ENCODE measurements around the gene LMCD1.

Gene LMCD1

DNA sequence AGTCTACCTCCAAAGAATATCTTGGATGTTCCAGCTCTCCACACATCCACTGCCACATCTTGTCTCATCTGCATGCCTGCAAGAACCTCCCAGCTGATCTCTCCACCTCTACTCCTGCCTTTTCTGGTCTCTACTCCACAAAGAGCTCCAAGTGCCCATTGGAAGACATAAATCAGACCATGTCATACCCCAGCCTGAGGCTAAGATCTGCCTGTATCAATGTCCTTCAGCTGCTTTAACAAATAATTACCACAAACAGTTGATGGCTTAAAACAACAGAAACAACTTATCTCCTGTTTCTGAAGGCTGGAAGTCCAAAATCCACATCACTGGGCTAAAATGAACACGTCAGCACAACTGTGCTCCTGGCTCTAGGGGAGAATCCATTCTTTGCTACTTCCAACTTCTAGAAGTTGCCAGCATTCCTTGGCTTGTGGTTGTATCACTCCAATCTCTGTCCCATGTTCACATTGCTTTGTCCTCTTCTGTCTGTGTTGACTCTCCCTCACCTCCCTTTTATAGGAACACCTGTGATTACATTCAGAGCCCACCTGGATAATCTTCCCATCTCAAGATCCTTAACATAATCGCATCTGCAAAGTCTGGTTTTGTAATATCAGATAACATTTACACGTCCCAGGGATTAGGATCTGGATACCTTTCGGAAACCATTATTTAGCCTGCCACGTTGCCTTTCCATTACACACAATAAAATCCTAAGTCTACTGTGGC is 17.0 kb upstream of the LMCD1 start:
- DNase-seq (ENCODE audit: low spot score), result no peak

DNA sequence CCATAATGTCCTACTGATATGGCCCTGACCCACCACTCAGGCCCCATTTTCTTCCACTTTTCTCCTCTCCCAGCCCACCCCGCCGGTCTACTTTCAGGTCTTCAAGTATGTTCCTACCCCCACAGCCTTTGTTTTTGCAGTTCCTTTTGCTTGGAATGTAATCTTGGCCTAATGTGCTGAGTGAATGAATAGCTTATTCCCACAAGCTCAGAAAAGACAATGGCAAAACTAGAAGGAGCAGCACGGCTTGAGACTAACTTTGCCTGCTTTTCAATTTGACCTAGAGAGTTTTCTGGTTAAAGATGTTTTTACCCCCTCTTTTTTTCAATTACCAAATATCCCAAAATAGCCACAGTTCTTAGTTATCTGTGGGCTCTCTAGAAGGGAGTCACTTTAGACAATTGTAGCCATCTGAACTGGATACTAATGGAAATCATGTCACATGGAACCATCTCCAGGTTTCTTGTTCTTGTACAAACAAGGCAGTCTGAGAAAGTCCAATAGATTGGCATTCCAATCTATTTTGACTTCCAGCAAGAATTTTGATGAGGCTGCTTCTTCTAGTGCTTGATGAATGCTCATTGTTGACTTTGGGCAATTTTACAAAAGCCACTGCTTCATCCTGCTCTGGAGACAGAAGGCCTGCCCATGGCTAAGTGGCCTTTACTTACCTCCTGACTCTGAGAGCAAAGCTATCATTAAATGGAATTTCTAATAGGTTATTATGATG is 16.3 kb upstream of the LMCD1 start:
- DNase-seq (ENCODE audit: low spot score), result no peak

DNA sequence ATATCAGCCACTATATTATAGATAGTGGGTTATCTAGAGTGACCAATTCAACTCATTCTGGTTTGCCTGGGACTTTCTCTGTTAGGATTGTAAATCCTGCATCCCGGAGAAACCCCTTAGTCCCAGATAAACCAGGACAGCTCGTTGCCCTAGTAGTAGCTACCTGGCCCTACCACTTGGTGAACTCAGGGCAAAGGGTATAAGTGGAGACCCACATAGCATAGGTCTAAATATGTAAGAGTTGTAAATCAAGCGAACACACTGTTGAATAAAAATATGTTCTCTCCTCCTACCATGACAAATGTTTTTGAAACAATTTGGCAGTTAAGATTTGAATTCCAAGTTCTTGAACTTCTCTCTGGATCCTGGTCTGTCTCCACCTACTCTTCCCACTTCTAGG is 15.7 kb upstream of the LMCD1 start:
- no peak for DNase-seq (ENCODE audit: low spot score)

DNA sequence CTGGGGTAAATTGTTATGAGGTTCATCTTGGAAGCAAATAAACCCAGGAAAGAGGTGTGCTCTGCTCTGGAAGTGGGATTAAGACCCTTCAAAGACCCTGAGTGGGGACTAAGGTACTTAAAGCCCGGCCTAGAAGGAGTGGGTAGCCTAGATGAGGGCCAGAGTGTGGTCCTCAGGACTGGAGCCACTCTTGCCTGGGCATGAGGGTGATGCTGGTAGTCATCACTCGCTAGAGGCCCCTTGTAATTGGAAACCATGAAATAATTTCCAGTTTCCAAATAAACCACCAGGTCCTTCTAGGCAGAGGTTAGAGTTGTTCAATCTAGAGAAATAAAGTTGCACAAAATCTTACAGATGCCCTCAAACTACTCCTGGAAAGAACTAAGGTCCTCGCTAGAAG is 15.2 kb upstream of the LMCD1 start:
- DNase-seq (ENCODE audit: low spot score), result no peak

DNA sequence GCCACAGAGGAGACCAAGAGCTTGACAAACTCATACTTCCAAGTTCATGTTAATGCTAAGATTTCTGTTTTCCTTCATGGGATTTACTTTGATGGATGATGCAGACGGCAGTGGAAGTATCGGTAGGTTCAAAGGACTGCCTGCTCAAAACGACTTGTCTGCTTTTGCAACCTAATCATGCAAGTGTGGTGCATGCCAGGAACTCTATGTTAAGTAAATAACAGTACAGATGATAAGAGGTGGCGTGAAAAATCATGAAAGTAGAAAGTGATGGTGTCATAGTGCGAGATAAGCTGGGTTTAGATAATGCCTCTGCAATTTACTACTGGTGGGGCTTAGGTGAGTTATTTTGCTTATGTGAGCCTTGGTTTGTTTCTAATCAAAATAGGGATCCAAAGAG is 14.7 kb upstream of the LMCD1 start:
- DNase-seq (ENCODE audit: low spot score), result no peak

DNA sequence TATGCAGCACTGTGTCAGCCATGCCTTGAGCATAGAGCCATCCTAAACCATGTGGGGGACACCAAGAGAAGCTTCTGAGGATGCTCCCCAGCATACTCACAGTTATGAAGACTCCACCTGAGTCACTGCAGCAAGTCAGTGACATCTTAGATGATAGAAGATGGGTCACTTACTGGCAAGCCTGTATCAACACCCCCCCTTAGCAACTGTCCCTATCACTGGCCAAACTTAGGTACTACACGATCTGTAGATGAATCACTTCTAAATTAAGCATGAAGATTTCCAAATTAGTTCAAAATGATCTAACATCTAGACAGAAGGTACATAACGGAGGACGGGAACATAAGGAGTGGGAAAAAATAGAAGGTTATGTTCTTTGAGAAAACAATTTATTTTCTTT is 13.2 kb upstream of the LMCD1 start:
- DNase-seq (ENCODE audit: low spot score), result no peak

DNA sequence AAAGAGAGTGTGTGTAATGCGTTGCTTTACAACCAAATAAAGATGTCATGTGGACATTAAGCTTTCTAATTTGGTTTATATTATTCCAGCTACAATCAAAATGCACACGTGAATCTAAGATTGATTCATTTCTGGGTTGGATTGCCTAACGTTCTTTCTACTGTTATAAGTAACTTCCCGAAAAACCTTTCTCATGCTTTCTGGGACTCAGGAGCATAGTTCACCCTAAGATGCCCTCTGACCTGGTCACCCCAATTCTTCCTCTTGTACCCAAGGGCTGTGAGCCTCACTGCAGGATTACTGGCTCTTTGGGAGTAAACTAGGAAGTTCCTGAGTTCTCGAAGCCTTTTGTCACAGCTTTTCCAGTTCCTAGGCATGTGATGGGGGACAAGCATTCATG is 12.7 kb upstream of the LMCD1 start:
- DNase-seq (ENCODE audit: low spot score), result no peak

DNA sequence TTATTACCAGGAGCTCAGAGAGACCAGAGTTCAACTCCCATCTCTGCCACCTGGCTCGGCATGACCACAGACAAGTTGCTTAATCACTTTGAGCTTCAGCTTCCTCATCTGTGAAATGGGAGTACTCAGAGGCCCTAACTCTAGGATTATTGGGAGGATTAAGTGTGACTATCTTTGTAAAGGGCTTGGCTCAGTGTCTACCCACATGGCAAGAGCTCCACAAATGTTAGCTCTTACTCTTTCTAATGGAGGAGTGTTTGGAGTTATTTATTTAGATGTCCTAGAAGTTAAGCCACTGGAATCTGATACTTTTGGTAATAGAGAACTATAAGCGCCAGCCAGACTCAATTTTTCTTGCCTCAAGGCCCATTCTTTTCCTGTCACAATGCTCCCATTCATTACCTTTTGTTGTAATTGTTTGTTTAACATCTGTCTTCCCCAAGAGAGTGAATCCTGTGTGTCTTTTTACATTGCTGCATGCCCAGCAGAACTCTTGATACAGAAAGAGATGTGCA is 12.3 kb upstream of the LMCD1 start:
- no peak for DNase-seq (ENCODE audit: low spot score)

DNA sequence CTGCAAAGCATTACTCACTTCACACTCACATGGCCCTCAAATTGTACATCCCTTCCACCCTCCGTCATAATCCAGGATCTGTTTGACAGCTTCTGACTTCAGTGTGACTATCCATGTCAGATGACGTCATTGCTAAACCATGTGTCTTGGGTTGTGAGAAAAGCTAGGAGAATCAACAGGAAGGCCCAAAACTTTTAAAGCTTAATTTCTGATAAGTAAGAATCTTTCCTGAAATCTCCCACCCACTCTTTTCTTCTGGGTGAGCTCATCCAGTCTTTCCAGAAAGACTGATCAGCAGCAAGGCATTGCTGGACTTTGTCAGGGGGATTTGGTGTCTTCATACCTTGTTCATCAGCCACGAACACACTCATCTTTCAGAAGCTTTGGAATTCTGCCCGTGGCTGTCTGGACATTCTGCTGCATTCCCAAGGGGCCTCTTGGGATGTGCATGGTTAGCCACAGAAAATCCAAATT is 11.5 kb upstream of the LMCD1 start:
- DNase-seq (ENCODE audit: low spot score), result no peak

DNA sequence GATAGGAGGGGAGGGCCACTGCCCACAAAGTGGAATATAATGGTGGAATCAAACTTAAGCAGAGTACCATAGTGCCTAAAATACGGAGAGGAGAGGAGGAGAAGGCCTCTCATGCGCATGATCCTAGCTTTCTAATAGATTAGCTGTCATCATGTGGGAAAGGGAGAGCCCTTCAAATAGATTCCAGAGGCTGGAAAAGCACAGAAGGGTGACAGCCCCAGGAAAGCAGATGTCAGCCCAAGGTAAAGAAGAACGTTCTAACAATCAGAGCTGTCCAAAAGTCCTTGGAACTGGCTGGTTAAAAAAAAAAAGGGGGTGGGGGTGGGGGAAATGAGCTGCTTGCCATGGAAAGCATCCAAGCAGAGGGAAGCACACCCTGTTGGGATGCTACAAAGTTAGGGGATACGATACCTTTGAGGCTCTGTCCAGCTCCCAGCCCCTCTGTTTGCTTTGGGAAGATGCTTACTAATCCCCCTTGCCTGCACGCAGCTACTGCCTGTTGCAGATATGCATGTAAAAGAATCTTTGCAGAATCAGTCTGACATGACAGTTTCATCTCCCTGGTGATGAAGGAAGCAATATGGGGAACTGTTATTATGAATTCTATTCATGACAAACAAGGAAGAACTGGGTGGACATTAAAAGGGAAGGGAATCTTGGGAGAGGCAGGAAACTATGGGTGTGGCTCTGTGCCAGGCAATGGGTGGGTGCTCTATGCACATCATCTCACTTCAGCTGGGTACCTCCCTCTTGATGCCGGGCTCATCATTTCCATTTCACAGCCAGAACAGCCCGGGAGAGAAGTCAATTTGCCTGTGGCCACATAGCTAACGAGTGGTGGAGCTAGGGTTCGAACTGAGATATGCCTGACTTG is 10.1 kb upstream of the LMCD1 start:
- DNase-seq (ENCODE audit: low spot score), result no peak

DNA sequence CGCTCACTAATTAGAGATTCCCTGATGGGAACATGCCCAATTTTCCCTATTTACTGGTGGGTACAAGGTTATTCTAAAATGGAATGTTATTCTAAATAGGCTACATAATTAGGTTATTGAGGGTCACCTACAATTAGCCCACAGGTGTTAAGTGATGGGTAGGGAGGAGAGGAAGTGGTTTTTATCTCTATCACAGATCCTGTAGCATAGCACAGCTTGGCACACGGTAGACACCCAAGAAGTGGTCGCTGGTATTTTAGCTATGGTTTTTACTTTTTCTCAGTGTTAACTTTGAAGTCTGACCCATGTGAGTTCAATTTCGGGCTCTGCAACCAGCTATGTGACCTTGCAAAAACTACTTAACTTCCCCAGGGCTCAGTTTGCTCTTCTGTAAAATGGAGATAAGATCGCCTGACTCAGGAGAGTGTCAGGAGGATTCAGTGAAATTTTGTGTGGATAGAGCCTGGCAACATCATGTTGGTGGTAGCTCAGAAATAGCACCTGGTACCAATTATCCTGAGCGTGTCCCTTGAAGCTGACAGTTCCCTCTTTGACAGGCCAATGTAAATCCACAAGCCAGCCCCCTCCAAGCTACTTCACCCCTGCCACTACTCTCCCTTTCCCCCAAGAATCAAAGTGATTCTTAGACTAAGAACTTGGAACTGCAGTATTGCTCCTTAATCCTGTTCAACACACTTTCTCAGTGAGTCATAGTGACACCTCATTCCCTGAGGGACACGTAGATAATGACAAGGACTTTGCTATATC is 8.7 kb upstream of the LMCD1 start:
- no peak for DNase-seq (ENCODE audit: low spot score)

DNA sequence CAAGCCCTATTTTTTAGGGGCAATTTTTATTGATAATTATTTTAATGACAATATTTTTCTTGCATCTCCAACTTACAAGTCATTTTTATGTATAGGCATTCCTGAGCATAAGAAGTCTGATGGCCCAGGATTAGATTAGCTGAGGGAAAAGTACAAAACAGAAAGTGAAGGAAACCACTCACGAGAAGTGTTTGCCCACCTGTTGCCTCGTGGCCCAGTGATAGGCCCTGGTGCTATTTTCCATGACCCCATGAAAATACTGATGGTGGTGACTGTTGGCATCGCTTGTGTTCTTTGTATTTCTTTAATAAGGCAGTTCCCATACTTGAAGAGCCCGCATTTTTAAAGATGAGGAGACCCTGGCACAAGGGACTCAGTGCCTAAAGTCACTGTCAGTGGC is 7.9 kb upstream of the LMCD1 start:
- DNase-seq (ENCODE audit: low spot score), result no peak

DNA sequence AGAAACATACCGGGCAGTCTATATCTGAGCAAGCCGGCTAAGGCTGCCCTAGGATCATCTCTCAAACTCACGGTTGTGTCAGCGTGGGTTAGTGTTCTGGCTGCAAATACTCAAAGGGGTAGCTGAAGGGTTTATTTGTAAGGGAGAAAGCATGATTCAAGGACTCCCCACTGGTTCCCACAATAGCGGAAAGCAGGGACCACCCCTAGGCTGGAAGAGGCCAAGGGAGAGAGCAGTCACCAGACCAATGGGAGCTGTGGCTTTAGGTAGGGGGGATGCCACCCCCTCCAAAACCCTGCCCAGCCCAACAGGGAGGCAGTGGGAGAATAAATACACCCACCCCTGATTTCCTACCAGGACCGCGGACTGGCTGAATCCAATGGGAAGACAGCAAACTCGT is 7.3 kb upstream of the LMCD1 start:
- no peak for DNase-seq (ENCODE audit: low spot score)

DNA sequence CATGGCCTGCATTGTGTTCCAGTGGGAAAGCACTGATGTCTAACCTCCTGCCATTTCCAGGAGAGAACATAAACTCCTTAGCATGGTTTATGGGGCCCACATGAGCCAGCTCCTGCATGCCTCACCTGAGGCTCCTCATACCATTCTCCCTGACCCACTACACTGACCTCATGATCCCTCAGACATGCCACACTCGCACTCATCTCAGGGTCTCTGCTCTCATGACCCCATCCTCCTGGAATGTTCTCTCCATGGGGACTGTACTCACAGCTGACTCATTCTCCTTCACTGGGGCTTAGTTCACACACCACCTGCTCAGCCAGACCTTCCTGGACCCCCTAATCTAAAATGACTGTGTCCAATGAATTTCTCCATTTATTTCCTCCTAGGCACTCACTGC is 4.0 kb upstream of the LMCD1 start:
- DNase-seq (ENCODE audit: low spot score), result no peak

DNA sequence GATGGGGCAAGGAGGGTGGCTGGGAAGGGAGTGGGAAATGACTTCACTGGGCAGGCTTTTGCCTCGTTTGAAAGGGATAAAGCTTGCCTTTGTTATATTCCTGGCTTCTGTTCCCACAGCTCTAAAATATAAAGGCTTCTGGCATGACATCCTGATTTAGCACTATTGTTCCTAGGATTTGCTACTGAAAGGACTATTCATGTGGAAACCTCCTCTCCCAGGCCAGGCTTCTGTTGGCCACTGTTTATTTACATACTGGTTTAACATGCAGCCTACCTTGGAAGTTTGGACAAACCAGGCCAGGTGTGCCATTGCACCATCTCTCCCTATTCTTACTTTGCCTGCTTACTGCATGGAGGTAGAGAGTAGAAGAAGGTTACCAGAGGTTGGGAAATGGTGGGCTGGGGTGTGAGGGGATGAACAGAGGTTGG is 2.4 kb upstream of the LMCD1 start:
- DNase-seq (ENCODE audit: low spot score), result no peak

DNA sequence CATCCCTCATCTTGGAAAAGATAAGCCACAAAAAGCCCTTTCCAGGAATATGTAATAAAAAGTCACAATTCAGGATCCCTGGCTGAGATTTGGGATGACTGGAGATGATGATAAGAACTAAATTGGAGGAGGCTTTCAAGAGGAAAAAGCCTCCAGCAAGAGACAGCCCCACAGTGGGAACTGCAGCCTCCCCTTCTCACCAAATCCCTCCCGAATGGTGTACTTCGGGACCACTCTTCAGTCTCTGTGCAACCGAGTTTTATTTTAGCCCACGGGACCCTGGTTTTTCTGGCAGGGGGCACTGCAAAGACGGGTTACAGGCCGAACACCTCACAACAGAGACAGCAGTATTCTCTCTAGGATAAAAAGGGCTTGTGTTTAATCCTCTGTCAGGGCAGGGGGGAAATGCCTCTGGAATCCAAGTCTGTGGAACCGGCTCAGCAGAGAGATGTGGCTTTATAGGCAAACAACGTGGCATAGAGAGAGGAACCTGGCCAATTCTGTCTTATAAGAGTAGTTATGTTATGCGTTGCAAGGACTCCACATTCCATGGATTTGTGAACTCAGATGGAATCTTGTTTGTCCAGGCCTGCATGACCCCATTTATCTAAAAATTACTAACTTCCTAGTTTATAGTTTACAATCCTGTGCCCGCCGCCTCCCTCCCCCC is 1.2 kb upstream of the LMCD1 start:
- DNase-seq (ENCODE audit: low spot score), result no peak

DNA sequence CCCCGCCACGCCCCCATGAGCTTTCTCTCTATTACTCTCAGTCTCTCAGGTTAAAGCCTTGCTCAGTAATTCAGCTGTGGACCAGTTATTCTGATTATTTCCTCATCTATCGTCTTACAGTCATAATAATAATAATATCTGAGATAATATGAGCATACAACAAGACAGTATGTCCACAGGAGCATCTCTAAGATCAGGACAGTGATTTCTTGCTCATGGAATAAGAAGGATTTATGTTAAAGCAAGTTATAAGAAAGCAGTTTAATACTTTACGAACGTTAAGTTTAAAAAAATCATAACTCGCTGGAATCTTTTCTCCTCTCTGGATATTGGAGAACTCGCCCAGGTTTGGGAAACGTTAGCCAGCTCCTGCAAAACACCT is 643 bp upstream of the LMCD1 start:
- DNase-seq (ENCODE audit: low spot score), result no peak

DNA sequence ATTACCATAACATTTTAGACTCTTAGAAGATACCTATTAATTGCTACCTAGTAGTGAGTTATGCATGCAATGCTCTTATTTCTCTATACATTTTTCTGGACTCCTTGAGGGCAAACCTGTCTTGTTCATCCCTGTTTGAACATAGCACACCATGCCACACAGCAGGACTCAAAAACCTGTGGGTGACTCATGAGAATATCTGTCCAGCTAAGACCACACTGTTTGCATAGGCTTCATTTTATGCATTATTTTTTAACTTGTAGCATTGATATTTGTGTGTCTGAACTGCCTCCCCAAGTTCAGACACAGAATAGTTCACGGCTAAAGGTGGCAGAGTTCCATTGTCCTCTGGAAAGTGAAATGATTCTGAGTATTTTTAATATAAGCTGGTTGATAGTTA is 1.8 kb downstream of the LMCD1 start:
- no peak for DNase-seq (ENCODE audit: low spot score)

DNA sequence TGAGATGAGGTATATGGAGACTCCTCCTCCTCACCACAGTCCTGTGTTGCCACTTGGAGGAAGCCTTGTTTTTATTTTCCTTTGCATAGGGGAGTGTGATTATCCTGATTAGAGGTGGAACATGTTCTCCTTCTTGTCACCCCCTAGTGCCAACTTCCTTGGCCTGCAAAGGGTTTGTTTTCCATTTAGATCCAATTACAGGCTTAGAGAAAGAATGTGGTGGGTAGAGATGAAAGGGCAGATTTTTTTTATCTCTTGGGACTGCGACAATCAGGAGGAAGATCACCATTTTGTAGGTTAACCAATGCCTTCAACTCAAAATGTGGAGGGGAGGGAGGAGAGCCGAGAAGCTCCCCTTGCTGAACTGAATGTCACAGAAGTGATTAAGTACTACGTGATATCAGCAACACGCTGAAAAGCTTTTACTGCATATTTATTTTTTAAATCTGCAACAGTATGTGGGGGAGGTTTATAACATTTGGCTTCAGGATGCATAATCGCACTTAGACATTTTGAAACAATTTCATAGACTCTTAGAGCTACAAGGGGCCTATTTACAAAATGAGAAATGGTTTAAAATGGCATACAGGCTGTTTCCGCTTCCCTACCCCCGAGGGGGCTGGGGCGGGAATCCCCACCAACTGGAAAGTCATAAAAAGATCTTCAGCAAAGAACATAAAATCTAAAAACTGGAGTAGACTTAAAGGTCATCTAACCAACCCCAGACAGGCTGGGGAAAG is 2.4 kb downstream of the LMCD1 start:
- DNase-seq (ENCODE audit: low spot score), result no peak

DNA sequence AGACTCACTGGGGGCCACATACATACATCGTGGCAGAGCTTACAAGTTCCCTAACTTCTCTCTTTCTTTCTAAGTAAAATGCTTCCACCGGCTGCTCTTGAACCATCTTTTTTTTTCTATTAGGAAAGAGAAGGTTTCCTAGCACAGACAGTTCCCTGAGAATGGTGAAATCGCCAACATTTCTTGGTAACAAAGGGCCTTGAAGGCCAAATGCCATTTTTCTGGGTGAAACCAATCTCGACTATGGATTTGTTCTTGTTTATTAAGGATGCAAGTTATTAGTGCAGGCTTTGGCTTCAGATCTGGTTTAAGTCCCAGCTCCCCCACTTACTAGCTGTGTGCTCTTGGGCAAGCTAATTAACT is 3.0 kb downstream of the LMCD1 start:
- DNase-seq (ENCODE audit: low spot score), result no peak

DNA sequence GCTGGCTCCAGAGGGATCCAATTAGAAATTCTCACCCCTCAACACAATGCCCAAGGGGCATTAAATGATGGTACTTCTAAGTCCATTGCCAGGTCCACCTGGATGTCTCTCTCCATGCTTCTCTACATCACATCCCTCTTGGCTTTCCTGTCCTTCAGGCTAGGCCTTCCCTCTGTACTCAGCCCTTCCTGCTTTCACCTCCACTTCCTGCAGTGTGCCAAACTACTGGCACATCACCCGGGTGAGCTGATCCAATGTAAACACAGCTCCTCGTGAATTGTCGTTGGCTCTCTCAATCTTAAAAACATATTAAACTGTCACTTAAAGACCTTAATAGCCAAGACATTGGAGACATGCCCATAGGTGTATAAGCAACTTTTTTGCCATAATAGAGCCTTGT is 4.0 kb downstream of the LMCD1 start:
- DNase-seq (ENCODE audit: low spot score), result no peak
